IgD-negative memory B cell (primary cell): ENCODE results near the gene C7orf33. TPM values are rescaled to one million over a fixed set of nuclear protein-coding genes. Genes with fewer than 3 reads are reported as not detected.
"Not testable (repeated sequence)": the region's sequence is repeated elsewhere in the genome, so short reads cannot be mapped to it uniquely, and the experiment has no call there.

Source experiments
- H3K27ac Mint-ChIP-seq, 3 donors: one replicate each; pipeline ENCODE4 v1.8.0; 2020 to 2022; ENCODE audit warnings: mild to moderate bottlenecking in 3 of 3, mixed read lengths in 3 of 3, moderate library complexity in 1 of 3
- H3K27me3 Mint-ChIP-seq: one replicate; pipeline ENCODE4 v1.8.0; 2021; ENCODE audit warnings: mixed read lengths
- H3K36me3 Mint-ChIP-seq: one replicate; pipeline ENCODE4 v1.8.0; 2020; ENCODE audit warnings: mild to moderate bottlenecking, mixed read lengths
- H3K4me1 Mint-ChIP-seq, 3 donors: one replicate each; pipeline ENCODE4 v1.8.0; 2020 to 2022; ENCODE audit warnings: mixed read lengths in 3 of 3, mild to moderate bottlenecking in 1 of 3
- H3K4me3 Mint-ChIP-seq, 4 donors: one replicate each; pipeline ENCODE4 v1.8.0; 2020 to 2022; ENCODE audit warnings: mild to moderate bottlenecking in 4 of 4, mixed read lengths in 4 of 4, moderate library complexity in 3 of 4
- H3K9me3 Mint-ChIP-seq, 3 donors: one replicate each; pipeline ENCODE4 v1.8.0; 2020 to 2021; ENCODE audit warnings: mixed read lengths in 3 of 3, mild to moderate bottlenecking in 1 of 3
- polyA plus RNA-seq: library from polyadenylated mRNA; unstranded; fragments of 300-500 nt; fragmentation: Illumina TruSeq; gene quantifications from one replicate; pipeline ENCODE4 v1.2.3, GENCODE V29; 2021

Gene C7orf33
- polyA plus RNA-seq, 1 donor from 2014 or later, result not detected

DNA sequence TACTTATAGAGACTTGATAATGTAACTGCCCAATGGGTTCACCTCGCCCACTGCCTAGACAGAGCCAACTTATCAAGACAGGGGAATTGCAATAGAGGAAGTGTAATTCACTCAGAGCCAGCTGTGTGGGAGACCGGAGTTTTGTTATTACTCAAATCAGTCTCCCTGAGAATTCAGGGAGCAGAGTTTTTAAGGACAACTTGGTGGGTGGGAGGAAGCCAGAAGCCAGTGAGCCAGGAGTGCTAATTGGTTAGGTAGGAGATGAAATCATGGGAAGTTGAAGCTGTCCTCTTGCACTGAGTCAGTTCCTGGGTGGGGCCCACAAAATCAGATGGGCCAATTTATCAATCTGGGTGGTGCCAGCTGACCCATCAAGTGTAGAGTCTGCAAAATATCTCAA lies 20.1 kb upstream of the C7orf33 start:
- Mint-ChIP-seq H3K4me3 (no peak overlapping the region), H3K36me3 (no peaks in the 10 kb centered on the region), H3K4me1 (no peaks in the 10 kb centered on the region), H3K27me3 (no peaks in the 10 kb centered on the region), H3K27ac (no peak overlapping the region), H3K9me3 (no peaks in the 10 kb centered on the region)

GRCh38 chr7:148570973-148571372 lies 19.6 kb upstream of the C7orf33 start:
- H3K4me1 Mint-ChIP-seq, H3K27ac Mint-ChIP-seq, H3K9me3 Mint-ChIP-seq, H3K36me3 Mint-ChIP-seq, H3K4me3 Mint-ChIP-seq, H3K27me3 Mint-ChIP-seq: not testable (repeated sequence)

DNA sequence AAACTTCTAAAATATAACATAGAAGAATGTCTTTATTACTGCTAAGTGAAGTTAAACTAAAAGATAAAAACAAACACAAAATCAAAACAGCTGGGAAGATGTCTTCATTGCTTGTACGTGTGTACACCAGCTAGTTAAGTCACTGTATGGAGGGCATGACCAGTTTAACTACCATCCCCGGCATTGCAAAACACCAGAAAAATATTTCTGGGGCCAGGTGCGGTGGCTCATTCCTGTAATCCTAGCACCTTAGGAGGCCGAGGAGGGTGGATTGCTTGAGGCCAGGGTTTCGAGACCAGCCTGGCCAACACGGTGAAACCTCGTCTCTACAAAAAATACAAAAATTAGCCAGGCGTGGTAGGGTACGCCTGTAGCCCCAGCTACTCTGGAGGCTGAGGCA lies 19.2 kb upstream of the C7orf33 start:
- H3K27me3 Mint-ChIP-seq, result no peaks in the 10 kb centered on the region
- H3K36me3 Mint-ChIP-seq, result no peaks in the 10 kb centered on the region
- H3K4me3 Mint-ChIP-seq, result no peak overlapping the region
- H3K4me1 Mint-ChIP-seq, result peaks cover 0 to 3% (median 0%) of the 10 kb centered on the region in 3 donors
- no peaks in the 10 kb centered on the region for H3K9me3 Mint-ChIP-seq
- no peak overlapping the region for H3K27ac Mint-ChIP-seq

DNA sequence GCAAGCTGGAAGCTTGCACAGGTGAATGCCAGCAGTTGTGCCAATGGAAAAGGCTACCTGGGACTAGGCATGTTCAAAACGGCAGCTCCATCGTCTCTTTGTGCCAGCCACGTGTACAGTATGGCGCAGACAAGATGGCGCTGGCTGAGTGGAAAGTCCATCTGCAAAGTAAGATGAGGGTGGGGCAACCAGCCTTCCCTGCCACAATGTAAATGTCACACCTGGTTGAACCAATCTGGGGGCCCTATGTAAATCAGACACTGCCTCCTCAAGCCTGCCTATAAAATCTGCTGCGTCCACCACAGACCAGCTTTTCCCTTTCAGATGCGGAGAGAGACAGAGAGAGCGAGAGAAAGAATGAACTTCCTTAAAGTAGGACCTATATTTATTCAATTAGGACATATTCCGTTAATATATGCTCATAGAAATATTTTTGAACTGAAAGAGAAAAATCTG lies 18.5 kb upstream of the C7orf33 start:
- no peaks in the 10 kb centered on the region for H3K27me3 Mint-ChIP-seq

GRCh38 chr7:148573581-148573980 lies 17.0 kb upstream of the C7orf33 start:
- H3K4me3 Mint-ChIP-seq, result not testable (repeated sequence)

More for the DNA sequence above, 18.5 kb upstream of the C7orf33 start:
- Mint-ChIP-seq H3K4me3 (no peak overlapping the region), H3K27ac (no peak overlapping the region), H3K9me3 (no peaks in the 10 kb centered on the region), H3K4me1 (peaks cover 0 to 3% (median 0%) of the 10 kb centered on the region in 3 donors), H3K36me3 (no peaks in the 10 kb centered on the region)

GRCh38 chr7:148575640-148576411 lies 14.7 kb upstream of the C7orf33 start:
- H3K27ac Mint-ChIP-seq, result no peak overlapping the region
- no peak overlapping the region for H3K4me3 Mint-ChIP-seq
- H3K36me3 Mint-ChIP-seq, result no peaks in the 10 kb centered on the region
- H3K9me3 Mint-ChIP-seq, result no peaks in the 10 kb centered on the region
- H3K27me3 Mint-ChIP-seq, result no peaks in the 10 kb centered on the region
- H3K4me1 Mint-ChIP-seq, result peaks cover 0 to 3% (median 0%) of the 10 kb centered on the region in 3 donors

More at GRCh38 chr7:148573581-148573980, 17.0 kb upstream of the C7orf33 start:
- not testable (repeated sequence) for H3K27me3 Mint-ChIP-seq, H3K9me3 Mint-ChIP-seq, H3K4me1 Mint-ChIP-seq, H3K27ac Mint-ChIP-seq, H3K36me3 Mint-ChIP-seq

DNA sequence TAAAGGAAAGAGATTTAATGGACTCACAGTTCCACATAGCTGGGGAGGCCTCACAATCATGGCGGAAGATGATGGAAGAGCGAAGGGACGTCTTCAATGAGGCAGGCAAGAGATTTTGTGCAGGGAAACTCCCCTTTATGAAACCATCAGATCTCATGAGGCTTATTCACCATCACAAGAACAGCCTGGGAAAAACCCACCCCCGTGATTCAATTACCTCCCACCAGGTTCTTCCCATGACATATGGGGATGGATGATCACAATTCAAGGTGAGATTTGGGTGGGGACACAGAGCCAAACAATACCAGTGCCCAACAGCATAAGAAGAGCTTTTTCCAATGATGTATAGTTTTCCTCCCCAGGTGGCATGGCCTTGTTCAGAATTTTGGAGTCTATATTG lies 11.2 kb upstream of the C7orf33 start:
- Mint-ChIP-seq H3K4me3 (no peak overlapping the region), H3K36me3 (no peaks in the 10 kb centered on the region), H3K27ac (no peak overlapping the region), H3K27me3 (no peaks in the 10 kb centered on the region), H3K9me3 (no peaks in the 10 kb centered on the region), H3K4me1 (peaks cover 0 to 3% (median 2%) of the 10 kb centered on the region in 3 donors)

DNA sequence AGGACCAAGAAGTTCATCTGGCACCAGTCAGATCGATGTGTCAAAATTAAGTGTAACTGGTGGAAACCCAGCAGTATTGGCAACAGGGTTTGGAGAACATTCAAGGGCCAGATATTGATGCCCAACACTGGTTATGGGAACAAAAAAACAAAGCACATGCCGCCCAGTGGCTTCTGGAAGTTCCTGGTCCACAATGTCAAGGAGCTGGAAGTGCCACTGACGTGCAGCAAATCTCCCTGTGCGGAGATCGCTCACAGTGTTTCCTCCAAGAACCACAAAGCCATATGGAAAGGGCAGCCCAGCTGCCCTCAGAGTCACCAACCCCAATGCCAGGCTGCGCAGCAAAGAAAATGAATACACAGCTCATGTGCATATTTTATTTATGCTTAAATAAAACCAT lies 10.1 kb upstream of the C7orf33 start:
- Mint-ChIP-seq H3K4me3 (no peak overlapping the region), H3K9me3 (no peaks in the 10 kb centered on the region), H3K36me3 (no peaks in the 10 kb centered on the region), H3K27ac (no peak overlapping the region), H3K27me3 (no peaks in the 10 kb centered on the region), H3K4me1 (peaks cover 0 to 4% (median 3%) of the 10 kb centered on the region in 3 donors)

DNA sequence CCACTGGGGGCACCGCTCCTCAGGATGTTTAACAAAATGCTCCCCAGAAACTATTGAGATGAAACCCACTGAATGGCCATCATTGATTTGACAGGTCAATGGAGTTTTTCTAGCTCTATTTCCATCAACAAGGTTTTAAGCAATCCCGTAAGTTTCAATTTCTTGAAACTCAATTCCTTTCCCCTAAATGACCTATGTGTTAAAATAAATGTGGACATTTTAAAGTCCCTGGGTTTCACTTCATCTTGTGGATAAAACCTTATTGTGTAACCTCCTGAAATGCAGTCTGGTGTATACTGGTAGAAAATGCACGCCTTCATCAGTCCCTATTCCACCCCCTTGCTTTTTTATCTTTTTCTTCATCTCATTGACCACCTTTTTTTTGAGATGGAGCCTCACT lies 8.9 kb upstream of the C7orf33 start:
- Mint-ChIP-seq H3K9me3 (no peaks in the 10 kb centered on the region), H3K27ac (peak overlapping the region in 1 of 3 donors; percentile 73), H3K27me3 (no peaks in the 10 kb centered on the region), H3K4me3 (no peak overlapping the region), H3K36me3 (no peaks in the 10 kb centered on the region), H3K4me1 (peaks cover 0 to 4% (median 0%) of the 10 kb centered on the region in 3 donors)

GRCh38 chr7:148584154-148584827 lies 6.3 kb upstream of the C7orf33 start:
- H3K27me3 Mint-ChIP-seq, result no peaks in the 10 kb centered on the region
- no peak overlapping the region for H3K27ac Mint-ChIP-seq
- no peak overlapping the region for H3K4me3 Mint-ChIP-seq
- H3K9me3 Mint-ChIP-seq, result no peaks in the 10 kb centered on the region
- no peaks in the 10 kb centered on the region for H3K36me3 Mint-ChIP-seq
- peaks cover 0 to 4% (median 0%) of the 10 kb centered on the region in 3 donors for H3K4me1 Mint-ChIP-seq

- H3K4me3 Mint-ChIP-seq, result no peak overlapping the region
- H3K36me3 Mint-ChIP-seq, result no peaks in the 10 kb centered on the region
- no peak overlapping the region for H3K27ac Mint-ChIP-seq
- H3K9me3 Mint-ChIP-seq, result no peaks in the 10 kb centered on the region
- H3K27me3 Mint-ChIP-seq, result no peaks in the 10 kb centered on the region
- H3K4me1 Mint-ChIP-seq, result peaks cover 0 to 4% (median 0%) of the 10 kb centered on the region in 3 donors
Observed at GRCh38 chr7:148585399-148585798, 5.2 kb upstream of the C7orf33 start.

GRCh38 chr7:148587076-148587475 lies 3.5 kb upstream of the C7orf33 start:
- Mint-ChIP-seq H3K27ac (no peak overlapping the region), H3K9me3 (no peaks in the 10 kb centered on the region), H3K4me3 (no peak overlapping the region), H3K36me3 (no peaks in the 10 kb centered on the region), H3K27me3 (peaks cover 1% of the 10 kb centered on the region), H3K4me1 (peaks cover 0 to 4% (median 0%) of the 10 kb centered on the region in 3 donors)

DNA sequence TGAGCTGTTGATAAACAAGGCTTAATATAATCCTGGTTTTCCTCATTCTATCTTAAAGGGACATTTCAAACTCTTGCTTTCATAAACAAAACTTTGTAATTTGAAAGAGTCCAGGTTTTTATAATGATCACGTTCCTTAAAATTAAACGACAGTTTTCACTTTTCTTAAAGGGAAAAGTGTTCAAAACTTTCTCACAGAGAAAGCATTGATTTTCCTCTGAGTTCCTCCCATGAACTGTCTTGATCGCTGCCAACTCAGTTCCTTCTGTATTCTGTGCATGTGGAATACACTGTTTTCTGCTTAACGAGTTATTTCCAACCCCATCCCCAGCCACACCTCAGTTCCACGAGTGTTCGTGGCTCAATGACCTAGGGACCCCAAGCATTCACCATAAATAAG lies 2.4 kb upstream of the C7orf33 start:
- no peaks in the 10 kb centered on the region for H3K36me3 Mint-ChIP-seq
- peaks cover 0 to 4% (median 0%) of the 10 kb centered on the region in 3 donors for H3K4me1 Mint-ChIP-seq
- peaks cover 1% of the 10 kb centered on the region for H3K27me3 Mint-ChIP-seq
- no peak overlapping the region for H3K4me3 Mint-ChIP-seq
- no peak overlapping the region for H3K27ac Mint-ChIP-seq
- no peaks in the 10 kb centered on the region for H3K9me3 Mint-ChIP-seq

DNA sequence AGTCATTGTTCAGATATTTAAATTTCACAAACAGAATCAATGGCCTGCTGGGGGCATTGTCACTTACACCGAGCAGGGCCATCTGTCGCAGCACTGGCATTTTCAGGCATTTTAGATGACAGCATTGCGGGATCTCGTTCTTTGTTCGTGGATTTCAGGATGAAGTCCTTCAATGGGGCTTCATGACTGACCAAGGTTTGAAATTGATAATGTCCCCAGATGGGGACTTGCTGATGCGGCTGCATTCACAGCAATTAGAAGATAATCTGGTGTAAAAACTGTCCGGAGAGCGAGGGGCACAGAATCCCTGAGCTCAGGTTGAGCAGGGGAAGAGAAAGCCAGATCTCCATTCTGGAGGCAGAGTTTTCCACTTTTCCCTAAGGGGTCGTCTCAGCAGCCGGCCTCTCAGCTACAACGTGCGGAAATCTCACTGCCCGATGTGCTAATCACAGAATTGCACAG lies 1.9 kb upstream of the C7orf33 start:
- H3K9me3 Mint-ChIP-seq, result no peaks in the 10 kb centered on the region
- H3K36me3 Mint-ChIP-seq, result no peaks in the 10 kb centered on the region
- H3K27me3 Mint-ChIP-seq, result peaks cover 1% of the 10 kb centered on the region
- no peak overlapping the region for H3K4me3 Mint-ChIP-seq
- peaks cover 0 to 4% (median 0%) of the 10 kb centered on the region in 3 donors for H3K4me1 Mint-ChIP-seq
- H3K27ac Mint-ChIP-seq, result no peak overlapping the region

GRCh38 chr7:148589640-148590039 lies 926 bp upstream of the C7orf33 start:
- Mint-ChIP-seq H3K27ac (no peak overlapping the region), H3K4me1 (no peaks in the 10 kb centered on the region), H3K9me3 (no peaks in the 10 kb centered on the region), H3K36me3 (no peaks in the 10 kb centered on the region), H3K27me3 (peaks cover 1% of the 10 kb centered on the region), H3K4me3 (no peak overlapping the region)

DNA sequence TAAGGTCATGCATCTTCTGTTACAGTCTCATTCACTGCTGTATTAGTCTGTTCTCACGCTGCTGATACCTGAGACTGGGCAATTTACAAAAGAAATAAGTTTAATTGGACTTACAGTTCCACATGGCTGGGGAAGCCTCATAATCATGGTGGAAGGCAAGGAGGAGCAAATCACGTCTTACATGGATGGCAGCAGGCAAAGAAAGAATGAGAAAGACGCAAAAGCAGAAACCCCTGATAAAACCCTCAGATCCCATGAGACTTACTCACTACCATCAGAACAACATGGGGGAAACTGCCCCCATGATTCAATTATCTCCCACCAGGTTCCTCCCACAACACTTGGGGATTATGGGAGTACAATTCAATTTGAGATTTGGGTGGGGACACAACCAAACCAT lies 5.8 kb downstream of the C7orf33 start:
- H3K27ac Mint-ChIP-seq, H3K4me3 Mint-ChIP-seq, H3K27me3 Mint-ChIP-seq, H3K36me3 Mint-ChIP-seq, H3K9me3 Mint-ChIP-seq, H3K4me1 Mint-ChIP-seq: not testable (repeated sequence)
